Fibroblast of the aortic adventitia (primary cell): Measurements from ENCODE around the gene ENPP3. TPM values are rescaled to one million over a fixed set of nuclear protein-coding genes. Genes with fewer than 3 reads are reported as not detected.

Experiments used
- DNase-seq: peaks from one replicate; pipeline ENCODE4 v3.0.0-alpha.2; 2010; ENCODE audit warnings: low read depth
- H3K4me3 ChIP-seq: 2 replicates; pipeline ENCODE4 v1.5.1; 2011; ENCODE audit warnings: low read depth, mild to moderate bottlenecking, control low read depth, low read length, moderate library complexity
- total RNA-seq: library from RNA; depleted of rRNA; stranded (reverse); fragments of >200 nt; gene quantifications from 2 replicates; pipeline ENCODE4 v1.2.3, GENCODE V29; 2012; ENCODE audit warnings: low replicate concordance
- TF ChIP-seq, protein P1 (sequence below): IDR thresholded peaks from 2 replicates; pipeline ENCODE4 v1.5.1; 2011; ENCODE audit warnings: mild to moderate bottlenecking, low read length, control low read depth, inconsistent platforms; ENCODE audit not compliant: insufficient read depth

The ENPP3 gene
- total RNA-seq, 1 donor = not detected

DNA sequence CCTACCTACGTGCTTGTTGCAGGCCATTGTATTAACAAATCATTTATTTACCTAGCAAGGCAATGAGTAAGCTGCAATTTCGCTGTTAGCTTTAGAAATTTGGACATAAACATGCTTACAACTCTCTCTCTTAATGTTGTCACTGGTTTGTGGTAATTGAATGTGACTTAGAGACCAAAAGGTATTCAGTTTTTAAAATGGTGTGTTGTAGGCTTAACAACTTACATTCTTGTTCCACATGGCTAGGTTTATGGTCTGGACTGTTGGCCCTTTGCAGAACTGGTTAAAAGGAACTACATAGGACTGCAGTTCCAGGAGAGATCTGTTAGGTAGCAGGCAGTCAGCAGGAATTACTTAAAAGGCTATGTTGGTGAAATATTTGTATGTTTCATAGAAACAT is 84.1 kb downstream of the ENPP3 start:
- no peak for DNase-seq
- no peak overlapping the region for H3K4me3 ChIP-seq
- TF ChIP-seq, protein P1, sequence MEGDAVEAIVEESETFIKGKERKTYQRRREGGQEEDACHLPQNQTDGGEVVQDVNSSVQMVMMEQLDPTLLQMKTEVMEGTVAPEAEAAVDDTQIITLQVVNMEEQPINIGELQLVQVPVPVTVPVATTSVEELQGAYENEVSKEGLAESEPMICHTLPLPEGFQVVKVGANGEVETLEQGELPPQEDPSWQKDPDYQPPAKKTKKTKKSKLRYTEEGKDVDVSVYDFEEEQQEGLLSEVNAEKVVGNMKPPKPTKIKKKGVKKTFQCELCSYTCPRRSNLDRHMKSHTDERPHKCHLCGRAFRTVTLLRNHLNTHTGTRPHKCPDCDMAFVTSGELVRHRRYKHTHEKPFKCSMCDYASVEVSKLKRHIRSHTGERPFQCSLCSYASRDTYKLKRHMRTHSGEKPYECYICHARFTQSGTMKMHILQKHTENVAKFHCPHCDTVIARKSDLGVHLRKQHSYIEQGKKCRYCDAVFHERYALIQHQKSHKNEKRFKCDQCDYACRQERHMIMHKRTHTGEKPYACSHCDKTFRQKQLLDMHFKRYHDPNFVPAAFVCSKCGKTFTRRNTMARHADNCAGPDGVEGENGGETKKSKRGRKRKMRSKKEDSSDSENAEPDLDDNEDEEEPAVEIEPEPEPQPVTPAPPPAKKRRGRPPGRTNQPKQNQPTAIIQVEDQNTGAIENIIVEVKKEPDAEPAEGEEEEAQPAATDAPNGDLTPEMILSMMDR = no peak

DNA sequence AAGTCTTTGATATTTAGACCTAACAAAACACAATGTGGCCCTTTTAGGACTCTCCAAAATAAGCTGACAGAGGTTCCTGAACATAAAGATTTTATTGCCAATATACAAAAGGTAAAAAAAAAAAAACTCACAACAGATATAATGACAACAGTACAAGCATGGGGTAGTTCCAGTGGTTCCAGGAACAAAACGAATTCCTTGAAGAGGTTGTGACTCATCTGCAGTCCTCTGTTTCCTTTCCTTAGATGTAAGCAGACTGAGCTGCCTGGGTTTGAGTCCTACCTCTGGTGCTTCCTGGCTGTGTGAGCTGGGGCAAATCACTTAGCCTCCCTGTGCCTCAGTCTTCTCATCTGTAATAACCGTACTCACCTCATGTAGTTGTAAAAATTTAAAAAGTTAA is 87.0 kb downstream of the ENPP3 start:
- DNase-seq = no peak
- H3K4me3 ChIP-seq = no peak overlapping the region

DNA sequence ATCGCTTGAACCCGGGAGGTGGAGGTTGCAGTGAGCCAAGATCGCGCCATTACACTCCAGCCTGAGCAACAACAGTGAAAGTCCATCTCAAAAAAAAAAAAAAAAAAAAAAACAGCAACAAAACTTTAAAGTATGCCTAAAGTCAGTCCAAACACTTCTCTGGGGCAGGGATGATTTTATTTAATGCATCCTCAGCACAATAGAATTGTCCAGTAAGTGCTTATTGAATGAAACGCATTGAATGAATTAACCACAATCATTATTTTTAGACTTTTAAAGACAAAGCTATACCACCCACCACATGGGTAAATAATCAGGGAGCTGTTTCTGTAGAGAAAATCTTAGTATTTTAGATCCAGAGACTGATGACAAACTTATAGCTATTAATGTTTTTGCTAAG is 90.4 kb downstream of the ENPP3 start:
- TF ChIP-seq, protein P1 = no peak
- H3K4me3 ChIP-seq = no peak overlapping the region
- DNase-seq = no peak

More for the DNA sequence above, 87.0 kb downstream of the ENPP3 start:
- TF ChIP-seq, protein P1 = no peak

DNA sequence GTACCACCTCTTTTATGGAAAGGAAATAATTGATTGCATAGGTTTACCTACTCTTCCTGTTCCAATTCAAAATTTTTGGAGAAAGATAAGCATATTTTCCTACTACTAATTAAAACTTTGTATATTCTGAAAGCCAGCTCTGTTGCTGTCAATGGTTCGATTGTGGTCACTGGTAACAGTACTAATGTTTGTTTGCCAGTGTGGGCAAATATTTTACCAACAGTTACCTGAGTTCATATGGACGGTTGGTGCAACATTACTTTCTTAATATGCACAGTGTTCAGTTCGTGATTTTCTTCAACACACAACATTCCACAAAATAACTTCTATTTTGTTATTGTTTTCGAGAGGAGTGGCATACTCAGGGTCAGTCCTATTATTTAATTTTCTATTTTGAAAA is 90.8 kb downstream of the ENPP3 start:
- TF ChIP-seq, protein P1 = no peak
- no peak overlapping the region for H3K4me3 ChIP-seq
- DNase-seq = no peak

DNA sequence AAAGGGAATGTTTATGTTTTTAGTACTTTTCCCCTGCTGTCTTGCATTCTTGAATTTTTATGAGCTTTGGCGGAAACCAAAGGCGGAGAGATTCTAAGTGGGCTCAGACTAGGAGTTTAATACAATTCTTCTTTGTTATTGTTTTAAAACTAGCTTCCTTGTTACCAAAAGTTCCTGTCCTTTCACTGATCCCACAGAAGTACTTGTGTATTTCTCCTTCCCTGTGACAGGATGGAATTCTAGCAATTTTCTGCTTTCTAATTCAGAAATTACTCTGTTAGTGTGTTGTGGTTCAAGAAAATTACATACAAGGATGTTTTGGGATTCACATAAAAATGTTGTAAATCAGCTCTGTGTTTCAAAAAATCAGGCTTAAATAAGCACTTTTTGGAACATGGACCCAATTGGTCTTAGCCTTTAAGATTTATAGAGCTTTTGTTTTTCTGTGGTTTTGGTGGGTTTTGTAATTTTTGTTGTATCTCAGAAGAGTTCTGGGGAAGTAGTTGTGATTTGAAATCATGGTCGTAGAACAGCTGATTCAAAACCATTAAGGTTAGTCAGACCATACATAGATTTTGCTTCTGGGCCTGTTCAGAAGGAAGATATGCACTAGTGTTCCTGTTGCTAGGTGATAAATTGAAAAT is 91.3 kb downstream of the ENPP3 start:
- H3K4me3 ChIP-seq = no peak overlapping the region
- TF ChIP-seq, protein P1 = no peak
- no peak for DNase-seq

DNA sequence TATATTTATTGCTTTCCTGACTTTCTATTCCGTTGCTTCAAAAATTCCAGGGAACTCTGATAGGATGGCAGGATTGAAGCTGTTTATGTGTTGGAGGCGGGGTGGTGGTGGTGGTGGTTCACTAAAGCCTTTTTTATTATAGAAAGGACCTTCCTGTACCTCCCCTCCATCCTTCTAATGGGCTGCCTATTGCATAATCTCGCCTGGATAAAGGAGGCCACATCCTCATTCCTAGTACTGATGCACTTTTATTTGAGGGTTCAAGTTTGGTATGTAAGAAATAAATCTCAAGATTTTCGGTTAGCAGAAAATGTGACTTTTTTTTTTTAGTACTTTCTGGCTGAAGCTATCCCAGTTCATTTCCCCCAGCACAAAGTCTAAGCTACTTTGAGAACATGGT is 92.4 kb downstream of the ENPP3 start:
- TF ChIP-seq, protein P1 = no peak
- no peak for DNase-seq
- no peak overlapping the region for H3K4me3 ChIP-seq

DNA sequence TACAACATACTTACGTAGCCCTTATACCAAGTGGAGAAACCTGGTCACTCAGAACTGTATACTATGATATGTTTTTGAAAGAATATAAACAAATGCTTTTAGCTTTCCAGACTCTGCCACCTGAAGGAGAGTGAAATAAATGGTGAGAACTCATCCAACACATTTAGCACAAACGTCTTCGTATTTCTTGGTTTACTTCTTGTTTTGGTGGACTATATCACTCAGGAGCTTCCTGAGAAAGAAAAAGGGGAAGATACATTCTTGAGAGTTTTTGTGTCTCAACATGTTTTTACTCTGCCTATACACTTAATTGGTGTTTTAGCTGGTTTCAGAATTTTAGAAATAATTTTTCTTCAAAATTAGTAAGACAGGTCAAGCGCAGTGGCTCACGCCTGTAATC is 93.2 kb downstream of the ENPP3 start:
- H3K4me3 ChIP-seq = no peak overlapping the region
- TF ChIP-seq, protein P1 = no peak

More for the DNA sequence above, 93.2 kb downstream of the ENPP3 start:
- no peak for DNase-seq
